GM19025 (cell line): ENCODE data around the gene TBC1D24.

Experiments
- ATAC-seq: cut with Tn5 transposase; IDR thresholded peaks from one replicate; pipeline ENCODE4 v1.9.1; 2021; ENCODE audit warnings: mild to moderate bottlenecking, low read depth, moderate library complexity; ENCODE audit not compliant: unreplicated experiment

Gene TBC1D24

DNA sequence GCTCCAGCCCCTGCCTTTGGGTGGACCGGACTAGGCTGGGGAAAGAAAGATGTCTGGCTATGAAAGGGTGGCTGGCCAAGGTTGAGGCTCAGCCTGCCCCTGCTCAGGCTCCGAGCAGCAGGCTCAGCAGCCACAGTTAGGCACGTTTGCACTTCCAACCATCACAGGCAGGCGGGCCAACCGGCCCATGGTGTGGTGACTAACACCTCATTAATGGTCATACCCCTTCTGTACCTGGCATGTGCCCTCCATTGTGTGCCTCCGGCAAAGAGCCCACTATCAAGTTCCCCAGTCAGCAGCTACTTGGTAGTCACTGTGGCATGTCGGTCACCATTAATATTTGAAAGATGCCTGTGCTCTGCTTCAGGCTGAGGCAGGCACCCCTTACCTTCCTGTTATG, 6.7 kb downstream of the TBC1D24 start:
- ATAC-seq = no peak

DNA sequence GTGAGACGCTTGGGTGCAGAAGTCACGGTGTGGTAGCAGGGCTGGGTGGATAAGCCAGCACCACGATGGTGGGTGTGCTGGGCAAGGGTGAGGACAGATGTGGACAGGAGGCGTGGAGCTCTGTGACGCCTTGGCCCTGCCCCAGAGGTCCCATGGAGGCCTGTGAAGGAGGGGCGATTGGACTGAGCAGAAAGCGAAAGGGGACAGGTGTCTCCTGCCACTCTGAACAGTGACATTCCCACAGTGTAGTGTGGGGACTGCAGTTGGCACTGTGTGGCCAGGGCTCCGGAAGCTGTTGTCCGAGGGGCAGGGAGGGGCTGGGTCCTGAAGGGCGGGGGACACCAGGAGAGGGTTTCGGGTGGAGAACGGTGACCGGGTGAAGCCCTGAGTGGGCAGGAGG, 7.3 kb downstream of the TBC1D24 start:
- ATAC-seq = no peak

DNA sequence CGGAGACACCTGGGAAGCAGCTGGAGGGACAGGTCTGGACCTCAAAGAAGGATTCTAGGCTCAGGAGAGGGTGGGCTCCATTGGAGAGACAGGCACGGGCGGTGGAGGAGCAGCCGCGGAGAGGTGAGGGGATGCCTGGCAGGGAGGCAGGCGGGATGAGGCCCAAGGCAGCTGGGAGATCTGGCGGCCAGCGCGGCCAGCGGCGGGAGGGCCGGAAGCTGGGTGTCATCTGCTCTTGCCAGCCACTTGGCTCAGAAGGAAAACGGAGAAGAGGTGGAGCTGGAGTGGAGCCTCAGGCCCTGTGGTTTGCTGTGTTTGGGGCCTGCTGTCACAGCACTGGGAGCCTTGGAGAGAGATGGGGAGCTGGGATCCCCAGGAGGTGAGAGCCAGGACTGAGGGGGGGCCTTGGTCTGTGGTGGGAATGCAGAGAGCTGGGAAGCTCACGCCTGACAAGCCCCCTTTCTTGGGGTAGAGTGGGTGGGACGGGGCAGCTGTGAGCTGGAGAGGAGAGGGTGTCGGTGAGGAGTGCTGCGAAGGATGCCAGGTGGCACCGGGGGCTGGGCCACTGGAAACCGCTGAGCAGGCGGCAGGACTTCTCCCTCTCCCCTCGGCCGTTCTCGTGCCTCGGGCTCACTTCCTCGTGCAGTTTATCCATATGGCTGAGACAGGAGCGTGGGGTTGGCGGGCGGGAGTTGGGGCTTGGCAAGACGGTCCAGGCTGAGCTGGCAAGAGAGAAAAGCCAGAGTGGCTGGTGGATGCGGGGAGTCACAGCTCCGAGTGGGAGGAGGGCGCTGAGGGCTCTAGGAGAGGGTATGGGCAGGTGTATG, 8.0 kb downstream of the TBC1D24 start:
- no peak for ATAC-seq

DNA sequence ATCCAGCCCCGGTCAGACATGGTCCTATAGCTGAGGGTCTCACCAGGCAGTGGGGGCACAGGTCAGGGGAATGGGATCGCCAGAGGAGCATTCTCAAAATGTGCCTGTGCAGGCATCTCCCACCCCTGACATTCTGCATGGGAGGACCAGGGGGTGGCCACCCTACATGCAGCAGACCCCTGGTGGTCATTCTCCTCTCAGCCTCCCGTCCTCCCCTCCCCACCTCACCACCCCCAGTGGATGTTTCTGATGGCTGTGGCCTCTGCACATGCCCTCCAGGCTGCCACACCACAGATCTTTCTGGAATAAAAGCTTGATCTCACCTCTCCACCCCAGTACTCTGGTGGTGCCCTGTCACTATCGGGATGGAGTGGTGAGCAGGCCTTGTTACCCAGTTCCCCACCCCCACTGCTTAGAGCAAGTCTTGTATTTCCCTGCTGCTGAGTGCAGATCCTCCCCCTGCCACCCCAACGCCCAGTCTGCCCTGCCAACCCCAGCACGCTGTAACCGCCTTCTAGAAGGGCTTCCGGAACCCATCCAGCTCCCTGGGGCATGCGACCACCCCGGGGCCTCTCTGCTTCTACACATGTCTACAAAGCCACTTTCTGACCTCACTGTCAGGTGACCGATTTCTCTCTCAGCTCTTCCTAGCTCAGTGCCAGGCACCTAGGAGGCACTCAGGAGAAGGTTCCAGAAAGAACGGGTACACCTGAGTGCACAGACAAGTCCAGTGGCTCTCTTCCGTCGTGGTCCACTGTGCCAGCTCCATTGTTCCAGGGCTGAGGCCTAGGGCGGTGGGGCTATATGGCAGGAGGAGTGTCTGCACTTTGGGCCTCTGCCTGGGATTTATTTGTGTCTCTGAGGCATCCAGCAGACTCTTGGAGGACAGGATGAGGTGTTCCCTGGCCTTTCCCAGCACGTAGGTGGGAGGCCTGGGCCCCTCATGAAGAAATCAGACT, 9.3 kb downstream of the TBC1D24 start:
- ATAC-seq = no peak

DNA sequence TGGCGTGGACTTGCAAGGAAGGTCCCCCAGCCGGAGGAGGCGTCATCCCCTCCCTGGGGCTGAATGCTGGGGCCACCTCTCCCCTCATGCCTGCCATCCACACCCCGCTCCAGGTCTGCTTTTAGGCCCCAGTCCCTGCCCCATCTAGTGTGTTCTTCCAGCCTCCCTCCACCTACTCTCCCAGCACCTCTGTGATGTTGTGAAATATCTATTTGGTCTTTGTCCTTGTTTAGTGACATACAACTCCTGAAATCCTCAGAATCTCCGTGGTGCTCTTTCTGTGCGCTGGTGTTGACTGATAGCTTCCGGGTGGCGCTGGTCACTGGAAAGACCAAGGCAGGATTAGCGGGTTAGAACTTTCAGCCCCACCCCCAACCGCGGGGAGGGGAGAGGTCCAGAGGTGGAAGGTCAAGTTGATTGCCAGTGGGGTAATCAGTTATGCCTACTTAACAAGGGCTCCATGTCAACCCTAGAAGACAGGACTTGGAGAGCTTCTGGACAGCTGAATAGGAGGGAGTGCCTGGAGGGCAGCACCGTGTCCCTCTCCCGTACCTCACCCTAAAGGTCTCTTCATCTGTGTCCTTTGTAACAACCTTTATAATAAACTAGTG, 10.1 kb downstream of the TBC1D24 start:
- ATAC-seq = no peak

DNA sequence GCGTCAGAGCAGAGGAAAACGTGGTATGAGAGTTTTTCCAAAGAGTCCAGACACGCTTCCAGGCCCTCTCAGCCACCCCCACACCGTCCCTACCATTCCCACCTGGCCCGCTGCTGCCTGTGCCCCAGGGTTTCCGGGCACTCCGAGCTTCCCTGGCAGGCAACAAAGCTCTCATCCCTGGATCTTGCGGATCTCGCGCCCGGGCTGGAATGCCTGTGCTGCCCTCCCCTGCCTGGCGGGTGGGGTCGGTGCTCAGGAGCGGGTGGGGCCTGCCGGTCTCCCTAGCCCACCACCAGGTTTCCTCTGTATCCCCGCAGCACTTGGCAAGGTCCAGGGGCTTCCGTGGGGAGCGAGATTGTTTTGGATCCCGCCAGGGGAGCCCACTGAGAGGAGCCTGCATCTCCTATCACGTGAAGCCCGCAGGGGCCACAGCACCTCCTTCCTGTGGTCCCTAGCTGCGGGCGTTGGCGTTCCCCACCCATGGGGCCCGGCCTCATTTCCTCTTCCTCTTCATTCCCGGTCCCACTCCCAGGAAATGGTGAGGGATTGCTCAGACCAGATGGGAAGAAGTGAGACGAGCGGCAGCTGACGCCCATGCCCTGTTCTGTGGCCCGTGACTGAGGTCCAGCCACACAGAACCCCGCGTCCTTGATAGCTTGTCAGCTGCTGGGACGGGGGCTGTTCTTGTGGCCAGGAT, 11.0 kb downstream of the TBC1D24 start:
- ATAC-seq = no peak

DNA sequence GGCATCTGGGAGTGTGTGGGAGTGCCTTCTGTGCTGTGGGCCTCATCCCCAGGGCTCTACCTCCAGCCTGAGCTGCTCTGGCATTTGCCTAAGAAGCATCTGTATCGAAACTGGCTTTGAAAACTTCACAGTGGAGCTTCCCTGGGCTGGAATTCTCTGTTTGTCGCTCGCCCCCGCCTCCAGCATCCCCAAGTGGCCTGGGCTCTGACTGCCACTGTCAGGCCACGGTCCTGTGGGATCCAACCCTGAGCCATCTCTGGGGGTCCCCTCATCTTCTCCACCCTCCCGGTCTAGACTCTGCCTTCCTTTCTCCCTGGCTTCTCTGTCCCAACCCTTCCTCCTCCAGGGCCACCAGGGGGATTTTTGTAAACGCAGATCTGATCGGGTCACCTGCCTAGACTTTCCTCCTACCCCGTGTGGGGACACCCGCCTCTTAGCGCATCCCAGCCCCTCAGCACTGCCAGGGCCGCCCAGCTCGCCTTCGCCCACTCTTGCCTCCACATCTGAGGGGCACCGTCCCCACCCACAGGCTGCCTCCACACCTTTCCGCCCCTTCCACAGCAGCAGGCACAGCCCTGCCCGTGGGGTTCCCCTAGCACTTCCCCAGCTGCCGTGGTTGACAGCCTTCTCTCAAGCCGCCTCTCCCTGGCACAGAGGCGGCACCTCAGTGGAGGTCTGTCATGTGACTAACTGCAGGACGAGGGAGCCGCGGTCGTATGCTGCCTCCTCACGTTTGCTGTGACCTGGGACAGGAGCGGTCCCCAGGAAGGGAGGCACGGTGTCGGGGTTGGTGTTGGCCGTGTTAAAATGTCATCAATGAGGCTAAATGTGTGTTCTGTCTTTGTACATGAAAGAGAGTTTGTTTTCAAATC, 12.0 kb downstream of the TBC1D24 start:
- ATAC-seq = peak; percentile 62

DNA sequence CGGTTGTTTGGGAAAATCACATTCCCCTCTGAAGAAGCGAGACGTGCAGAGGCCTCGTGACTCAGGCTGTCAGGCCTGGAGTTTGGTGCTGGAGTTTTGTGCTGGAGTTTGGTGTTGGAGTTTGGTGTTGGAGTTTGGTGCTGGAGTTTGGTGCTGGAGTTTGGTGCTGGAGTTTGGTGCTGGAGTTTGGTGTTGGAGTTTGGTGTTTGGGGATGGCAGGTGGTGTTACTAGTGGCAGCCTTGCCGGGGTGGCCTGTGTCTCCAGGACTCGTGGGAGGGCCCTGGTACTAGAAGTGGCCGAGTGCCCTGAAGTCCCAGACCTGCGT, 12.6 kb downstream of the TBC1D24 start:
- ATAC-seq = no peak

DNA sequence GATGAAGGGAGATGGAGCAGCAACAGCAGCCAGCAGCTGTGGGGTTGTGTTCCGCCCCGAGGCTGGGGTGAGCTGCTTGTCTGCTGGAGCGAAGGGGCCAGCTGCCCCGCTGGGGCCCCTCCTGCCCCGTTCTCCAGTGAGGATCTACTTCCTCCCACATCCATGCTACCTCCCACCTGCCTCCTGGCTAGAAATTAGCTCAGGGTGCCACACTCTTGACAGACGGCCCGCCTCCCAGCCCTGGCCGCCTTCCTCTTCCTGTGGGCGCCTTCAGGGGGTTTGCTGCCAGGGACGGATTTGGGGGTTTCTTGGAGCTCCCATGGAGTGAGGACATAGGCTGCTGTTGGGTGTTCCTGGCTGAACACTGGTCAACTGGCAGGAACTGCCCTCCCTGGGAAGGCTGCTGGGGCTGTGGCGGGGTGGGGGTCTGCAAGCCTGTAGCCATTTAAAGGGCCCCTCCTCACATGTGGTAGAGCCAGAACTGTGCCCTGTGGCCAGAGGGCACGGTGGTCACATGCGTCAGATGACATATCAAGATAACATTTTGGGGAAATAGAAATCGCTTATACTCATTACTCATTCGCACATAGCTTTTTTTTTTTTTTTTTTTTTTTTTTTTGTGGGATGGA, 13.1 kb downstream of the TBC1D24 start:
- ATAC-seq = no peak

DNA sequence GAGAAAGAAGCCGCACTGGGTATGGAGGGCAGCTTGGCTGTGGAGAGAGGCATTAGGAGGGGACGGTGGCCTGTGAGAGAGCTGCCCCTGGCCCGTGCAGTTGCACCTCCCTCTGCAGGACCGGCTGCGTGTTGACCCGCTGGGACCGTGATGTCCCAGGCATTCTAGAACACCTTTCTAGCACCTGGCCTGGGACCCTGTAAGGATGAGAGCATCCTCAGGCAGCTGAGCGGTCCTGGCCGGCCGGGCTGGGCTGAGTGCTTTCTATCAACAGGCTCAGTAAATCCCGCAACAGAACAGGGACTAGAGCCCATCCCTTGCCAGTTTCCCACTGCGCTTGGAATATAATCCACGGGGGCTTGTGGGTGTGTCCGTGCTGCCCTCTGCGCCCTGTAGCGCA, 14.7 kb downstream of the TBC1D24 start:
- ATAC-seq = no peak

DNA sequence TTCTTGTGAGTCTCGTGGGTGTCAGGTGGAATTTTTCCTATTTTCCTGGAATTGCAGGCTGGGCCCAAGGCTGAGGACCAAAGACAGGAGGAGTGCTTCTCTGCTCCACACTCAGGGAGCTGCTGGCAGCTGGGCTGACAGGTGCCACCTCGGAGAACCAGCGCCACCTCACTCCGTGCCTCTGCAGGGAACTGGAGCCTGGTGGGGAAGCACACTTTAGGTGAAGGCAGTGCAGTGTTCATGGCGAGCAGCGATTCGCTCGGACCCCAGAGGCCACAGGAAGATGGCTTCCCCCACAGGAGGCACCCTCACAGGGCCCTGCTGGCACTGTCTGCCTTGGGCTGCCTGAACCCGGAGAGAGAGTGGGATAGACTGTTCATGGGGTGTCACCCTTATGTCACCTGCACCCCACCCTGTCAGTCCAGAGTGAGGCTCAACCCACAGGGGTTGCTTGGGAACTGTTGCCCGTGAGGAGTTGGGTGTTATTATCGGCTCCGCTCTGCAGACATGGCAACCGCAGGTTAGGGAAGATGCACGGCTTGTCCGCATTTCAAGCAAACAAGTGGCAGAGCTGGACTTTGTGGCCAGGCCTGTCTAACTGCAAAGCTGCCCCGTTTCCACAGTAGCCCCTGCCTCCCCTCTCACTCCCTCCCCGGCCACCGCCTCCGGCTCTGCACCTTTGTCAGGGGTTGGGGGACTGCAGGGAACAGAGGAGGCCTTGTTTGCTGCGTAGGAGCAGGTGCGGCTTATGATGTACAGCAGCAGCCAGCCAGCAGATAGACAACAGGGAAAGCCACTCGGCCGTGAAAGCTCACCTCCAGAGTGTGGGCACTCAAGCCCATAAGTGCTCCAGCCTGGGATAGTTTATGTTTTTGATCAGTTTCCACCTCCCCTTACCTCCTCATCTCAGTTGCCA, 15.5 kb downstream of the TBC1D24 start:
- no peak for ATAC-seq

DNA sequence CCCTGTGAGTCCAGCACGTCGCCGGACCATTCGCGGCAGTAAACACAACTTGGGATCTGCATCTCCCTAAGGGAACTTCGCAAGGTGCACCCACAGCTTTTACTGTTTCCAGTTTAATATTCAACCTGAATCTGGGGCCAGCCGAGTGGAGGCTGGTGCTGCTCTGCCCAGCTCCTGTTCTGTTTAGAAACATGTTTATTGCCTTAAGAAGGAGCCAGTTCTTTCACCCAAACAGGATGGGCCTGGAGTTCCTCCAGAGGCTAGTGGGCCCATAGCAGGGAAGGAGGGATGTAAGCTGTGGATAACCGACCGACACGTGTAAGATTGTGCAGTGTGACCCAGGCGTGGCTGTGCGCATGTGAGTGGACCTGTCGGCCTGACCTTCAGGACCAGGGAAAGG, 17.4 kb downstream of the TBC1D24 start:
- no peak for ATAC-seq

DNA sequence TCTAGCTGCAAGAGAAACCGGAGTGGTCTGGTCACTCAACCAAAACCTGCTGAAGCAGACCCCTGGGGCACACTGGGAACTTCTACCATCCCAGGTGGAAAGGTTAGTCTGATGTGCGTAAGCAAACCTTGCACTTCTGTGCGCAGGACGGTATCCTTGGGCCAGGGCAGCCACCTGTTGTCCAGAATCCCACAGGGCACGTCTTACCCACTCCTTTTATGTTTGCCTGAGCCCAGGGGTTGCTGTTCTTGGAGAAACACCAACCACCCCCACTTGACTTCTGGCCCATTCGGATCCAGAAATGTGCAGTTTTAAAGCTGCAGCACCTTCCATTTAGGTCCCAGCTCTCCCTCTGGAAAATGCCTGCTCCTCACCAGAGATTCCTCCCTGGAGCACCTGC, 18.7 kb downstream of the TBC1D24 start:
- no peak for ATAC-seq

DNA sequence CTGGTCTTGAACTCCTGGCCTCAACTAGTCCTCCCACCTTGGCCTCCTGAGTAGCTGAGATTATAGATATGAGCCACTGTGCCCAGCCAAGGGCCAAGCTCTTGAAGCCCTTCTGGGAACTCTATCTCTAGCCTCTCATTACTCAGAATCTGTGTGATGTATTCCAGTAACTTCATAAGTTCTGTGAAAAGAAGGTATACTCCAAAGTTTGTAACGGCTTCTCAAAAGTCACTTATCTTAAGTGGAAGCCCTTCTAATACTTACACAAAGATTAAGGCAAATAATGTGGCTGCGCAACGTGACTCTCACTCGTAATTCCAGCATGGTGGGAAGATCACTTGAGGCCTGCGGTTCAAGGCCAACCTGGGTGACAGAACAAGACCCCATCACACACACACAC, 19.7 kb downstream of the TBC1D24 start:
- ATAC-seq = no peak

DNA sequence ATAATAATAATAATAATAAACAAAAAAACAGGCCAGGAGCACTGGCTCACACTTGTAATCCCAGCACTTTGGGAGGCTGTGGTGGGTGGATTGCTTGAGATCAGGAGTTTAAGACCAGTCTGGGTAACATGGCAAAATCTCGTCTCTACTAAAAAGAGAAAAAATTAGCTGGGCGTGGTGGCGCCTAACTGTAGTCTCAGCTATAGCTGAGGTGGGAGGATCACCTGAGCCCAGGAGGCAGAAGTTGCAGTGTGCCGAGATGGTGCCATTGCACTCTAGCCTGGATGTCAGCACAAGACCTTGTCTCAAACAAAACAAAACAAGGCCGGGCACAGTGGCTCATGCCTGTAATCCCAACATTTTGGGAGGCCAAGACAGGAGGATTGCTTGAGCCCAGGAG, 20.1 kb downstream of the TBC1D24 start:
- ATAC-seq = no peak

DNA sequence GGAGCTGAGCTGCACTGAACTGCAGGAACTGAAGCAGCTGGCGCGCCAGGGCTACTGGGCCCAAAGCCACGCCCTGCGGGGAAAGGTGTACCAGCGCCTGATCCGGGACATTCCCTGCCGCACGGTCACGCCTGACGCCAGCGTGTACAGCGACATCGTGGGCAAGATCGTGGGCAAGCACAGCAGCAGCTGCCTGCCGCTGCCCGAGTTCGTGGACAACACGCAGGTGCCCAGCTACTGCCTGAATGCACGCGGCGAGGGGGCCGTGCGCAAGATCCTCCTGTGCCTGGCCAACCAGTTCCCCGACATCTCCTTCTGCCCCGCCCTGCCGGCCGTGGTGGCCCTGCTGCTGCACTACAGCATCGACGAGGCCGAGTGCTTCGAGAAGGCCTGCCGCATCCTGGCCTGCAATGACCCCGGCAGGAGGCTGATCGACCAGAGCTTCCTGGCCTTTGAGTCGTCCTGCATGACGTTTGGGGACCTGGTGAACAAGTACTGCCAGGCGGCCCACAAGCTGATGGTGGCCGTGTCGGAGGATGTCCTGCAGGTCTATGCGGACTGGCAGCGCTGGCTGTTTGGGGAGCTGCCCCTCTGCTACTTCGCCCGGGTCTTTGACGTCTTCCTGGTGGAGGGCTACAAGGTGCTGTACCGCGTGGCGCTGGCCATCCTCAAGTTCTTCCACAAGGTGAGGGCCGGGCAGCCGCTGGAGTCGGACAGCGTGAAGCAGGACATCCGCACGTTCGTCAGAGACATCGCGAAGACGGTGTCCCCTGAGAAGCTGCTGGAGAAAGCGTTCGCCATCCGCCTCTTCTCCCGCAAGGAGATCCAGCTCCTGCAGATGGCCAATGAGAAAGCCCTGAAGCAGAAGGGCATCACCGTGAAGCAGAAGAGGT, 21.5 kb downstream of the TBC1D24 start:
- ATAC-seq = no peak

DNA sequence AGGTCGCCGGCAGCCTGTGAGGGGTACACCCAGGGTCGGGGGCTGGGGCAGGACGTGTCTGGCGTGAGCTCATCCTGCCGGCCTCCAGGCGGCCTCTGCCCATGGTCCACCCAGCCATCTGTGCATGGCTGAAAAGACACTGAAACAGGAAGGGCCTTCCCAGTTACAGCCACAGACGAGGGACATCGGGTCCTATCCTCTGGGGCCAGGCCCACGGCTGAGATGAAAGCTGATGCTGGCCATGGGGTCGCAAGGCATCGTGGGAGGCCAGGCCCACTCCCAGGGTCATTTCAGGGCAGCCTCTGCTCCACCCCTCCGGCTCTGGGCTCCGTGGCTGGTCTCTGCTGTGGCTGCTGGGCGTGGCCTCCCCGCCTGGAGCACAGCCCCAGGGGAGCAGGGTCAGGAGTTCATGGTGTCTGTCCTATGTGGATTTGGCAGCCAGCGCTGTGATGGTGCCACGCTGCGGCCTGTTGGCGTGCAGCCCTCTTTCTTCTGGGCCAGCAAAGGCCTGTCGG, 22.2 kb downstream of the TBC1D24 start:
- ATAC-seq = no peak
